ENCODE results near the gene RBMS1. TPM values are rescaled to one million over a fixed set of nuclear protein-coding genes. Genes with fewer than 3 reads are reported as not detected.
A peak's percentile ranks its signal among the peaks of the same experiment; 100 is the strongest.
"Not testable (repeated sequence)": the region's sequence is repeated elsewhere in the genome, so short reads cannot be mapped to it uniquely, and the experiment has no call there.

The RBMS1 gene
- total and polyA plus RNA-seq, 5 experiments from 2014 or later = 80.0 to 125 (median 106) TPM

DNA sequence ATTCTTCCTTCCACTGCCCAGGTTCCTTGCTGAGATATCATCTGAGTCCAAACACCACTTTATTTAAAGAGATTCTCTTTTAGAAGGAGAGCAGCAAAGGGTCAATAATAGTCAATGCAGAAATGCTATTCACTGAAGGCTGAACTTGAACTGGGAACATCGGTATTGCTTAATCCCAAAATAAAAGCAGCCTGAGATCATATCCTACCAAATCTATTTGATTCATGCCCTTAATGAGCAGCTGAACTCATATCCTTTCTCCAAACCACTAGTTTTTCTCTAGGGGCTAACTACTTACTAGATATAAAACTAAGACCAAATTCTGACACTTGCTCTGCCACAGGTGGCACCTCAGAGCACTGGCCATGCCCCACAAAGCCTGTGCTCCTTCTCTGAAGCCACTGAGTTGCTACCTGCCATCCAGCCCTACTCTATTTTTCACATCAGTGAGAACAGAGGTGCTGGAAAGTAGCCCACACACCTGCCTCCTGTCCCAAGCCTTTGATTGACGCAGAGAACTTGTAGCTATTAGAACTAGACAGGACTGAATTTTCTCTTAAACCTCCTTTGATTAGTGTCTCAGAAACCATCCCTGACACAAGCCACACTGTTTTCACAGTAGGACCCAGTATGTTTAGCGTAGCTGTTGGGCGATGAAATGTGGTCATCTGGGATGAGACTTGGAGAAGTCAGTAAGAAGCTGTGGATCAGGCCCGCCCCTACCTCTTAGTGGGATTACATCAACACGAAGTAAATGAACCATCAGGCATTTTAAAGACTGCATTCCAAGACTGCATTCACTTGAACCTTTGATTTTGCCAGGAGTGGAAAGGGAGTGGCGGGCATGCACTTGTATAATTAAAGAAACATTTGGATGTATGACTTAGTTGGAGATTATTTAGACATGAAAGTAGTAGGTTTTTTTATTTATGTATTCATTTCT is 124.3 kb downstream of the RBMS1 start:
- POLR2A ChIA-PET = no interaction called here
- Mint-ChIP-seq H3K4me1 (peaks cover 49 to 94% (median 81%) of the 10 kb centered on the region in 4 donors), H3K9me3 (no peaks in the 10 kb centered on the region), H3K4me3 (peak overlapping the region in 8 of 10 donors; percentile 6 to 56 (median 44)), H3K27me3 (no peaks in the 10 kb centered on the region), H3K27ac (peak overlapping the region in 9 of 10 donors; percentile 5 to 72 (median 59)), H3K36me3 (peaks cover 0 to 27% (median 14%) of the 10 kb centered on the region in 3 donors)
- ATAC-seq = no peak
- no peak for DNase-seq

DNA sequence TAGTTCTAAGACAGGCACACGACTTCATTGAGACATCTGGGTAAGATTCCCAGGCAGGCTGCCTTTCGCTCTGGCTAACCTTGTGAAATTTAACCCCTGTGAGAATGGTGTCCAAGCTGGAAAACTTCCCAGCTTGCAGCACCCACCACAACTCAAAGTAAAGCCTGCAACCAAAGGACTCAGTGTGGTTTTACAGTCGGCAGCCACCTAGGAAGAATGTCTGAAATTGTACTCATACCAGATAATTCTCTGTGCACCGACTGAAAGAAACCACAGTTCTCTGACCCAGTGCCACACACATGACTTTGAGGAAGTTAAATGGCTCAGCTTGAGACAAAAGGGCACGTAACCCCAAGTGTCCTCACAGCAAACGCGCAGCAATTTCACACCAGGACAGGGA is 125.7 kb downstream of the RBMS1 start:
- no peaks in the 10 kb centered on the region for H3K27me3 Mint-ChIP-seq
- ATAC-seq (peak; percentile 57 to 70), DNase-seq (no peak)
- peaks cover 47 to 94% (median 79%) of the 10 kb centered on the region in 4 donors for H3K4me1 Mint-ChIP-seq
- POLR2A ChIA-PET = no interaction called here
- peaks cover 0 to 41% (median 20%) of the 10 kb centered on the region in 3 donors for H3K36me3 Mint-ChIP-seq
- H3K27ac Mint-ChIP-seq = peak overlapping the region in 9 of 10 donors; percentile 5 to 86 (median 48)
- peak overlapping the region; percentile 29 to 84 (median 64) for H3K4me3 Mint-ChIP-seq
- H3K9me3 Mint-ChIP-seq = no peaks in the 10 kb centered on the region

DNA sequence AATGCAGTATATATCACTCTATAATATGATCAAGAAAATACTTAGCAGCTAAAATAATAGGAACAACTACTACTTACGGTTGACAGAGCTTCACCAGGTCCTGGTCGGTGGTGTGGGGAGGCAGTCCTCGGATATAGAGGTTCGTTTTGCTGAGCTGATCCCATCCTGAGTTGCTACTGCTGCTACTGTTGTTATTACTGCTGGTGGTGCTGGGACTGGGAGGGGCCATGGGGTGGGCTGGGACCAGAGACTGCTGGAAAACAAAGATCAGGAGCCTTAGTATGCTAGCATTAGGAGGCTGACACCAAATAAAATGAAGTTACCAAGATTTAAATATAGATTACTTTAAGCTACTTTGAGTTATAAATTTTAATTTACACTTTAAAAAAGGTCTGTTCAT is 126.5 kb downstream of the RBMS1 start:
- peak in 1 of 2 donors; percentile 33 for ATAC-seq
- POLR2A ChIA-PET, H3K27me3 Mint-ChIP-seq, H3K9me3 Mint-ChIP-seq, DNase-seq: not testable (repeated sequence)
- H3K27ac Mint-ChIP-seq = peak overlapping the region in 1 of 10 donors; percentile 8
- H3K4me3 Mint-ChIP-seq = peak overlapping the region in 1 of 10 donors; percentile 15
- H3K4me1 Mint-ChIP-seq = peaks cover 43 to 90% (median 77%) of the 10 kb centered on the region in 4 donors
- H3K36me3 Mint-ChIP-seq = peaks cover 0 to 46% (median 20%) of the 10 kb centered on the region in 3 donors

DNA sequence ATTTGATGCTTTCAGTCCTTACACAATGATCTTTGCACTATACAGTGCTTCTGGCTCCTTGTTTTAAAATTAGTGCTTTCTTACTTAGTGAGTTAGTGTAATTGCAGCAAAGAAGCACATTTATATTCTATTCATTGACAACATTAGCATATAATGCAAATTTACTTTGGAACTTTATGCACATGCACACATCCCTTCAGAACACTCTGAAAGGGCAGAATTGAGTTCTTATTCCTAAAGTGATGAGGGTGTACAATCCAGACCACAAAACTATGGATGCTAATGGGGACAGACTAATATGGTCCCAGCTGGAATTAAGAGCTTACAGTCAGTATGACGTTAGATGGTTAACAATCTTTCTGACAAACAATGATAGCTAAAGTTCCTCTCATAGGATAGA is 127.1 kb downstream of the RBMS1 start:
- no peak overlapping the region for H3K4me3 Mint-ChIP-seq
- H3K27ac Mint-ChIP-seq = no peak overlapping the region
- peaks cover 37 to 87% (median 72%) of the 10 kb centered on the region in 4 donors for H3K4me1 Mint-ChIP-seq
- no peak for DNase-seq
- H3K36me3 Mint-ChIP-seq = peaks cover 0 to 47% (median 20%) of the 10 kb centered on the region in 3 donors
- POLR2A ChIA-PET = no interaction called here
- H3K9me3 Mint-ChIP-seq = no peaks in the 10 kb centered on the region
- no peak for ATAC-seq
- no peaks in the 10 kb centered on the region for H3K27me3 Mint-ChIP-seq

DNA sequence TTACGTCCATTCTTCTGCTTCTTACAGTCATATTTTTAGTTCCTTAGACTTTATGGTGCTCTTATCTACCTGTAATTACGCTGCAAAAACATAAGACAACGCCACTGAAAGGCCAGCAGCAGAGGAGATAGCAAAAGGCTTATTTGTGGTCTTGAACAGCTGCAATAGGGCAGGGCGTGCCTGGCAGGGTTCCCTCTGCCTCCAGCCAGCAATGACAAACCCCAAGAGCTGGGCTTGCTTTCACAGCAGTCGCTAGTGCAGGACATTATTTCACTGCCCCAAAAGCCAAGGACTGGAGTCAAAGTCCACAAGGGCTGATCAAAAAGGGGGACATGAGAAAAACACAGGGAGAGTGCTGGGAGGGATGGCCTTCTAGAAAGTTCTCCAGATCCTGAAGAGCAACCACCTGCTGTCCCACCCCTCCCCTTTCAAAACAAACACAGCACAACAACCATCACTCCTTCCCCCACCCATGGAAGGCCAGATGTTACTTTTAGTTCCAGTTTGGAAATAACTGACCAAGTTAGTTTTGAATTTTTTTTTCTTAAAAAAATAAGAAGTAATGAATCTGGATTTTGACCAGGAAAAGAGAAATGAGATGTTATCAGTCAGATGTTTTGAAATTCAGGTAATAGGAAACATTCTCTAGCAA is 127.8 kb downstream of the RBMS1 start:
- peak overlapping the region in 7 of 10 donors; percentile 2 to 68 (median 20) for H3K27ac Mint-ChIP-seq
- POLR2A ChIA-PET = no interaction called here
- H3K36me3 Mint-ChIP-seq = peaks cover 0 to 51% (median 20%) of the 10 kb centered on the region in 3 donors
- no peaks in the 10 kb centered on the region for H3K9me3 Mint-ChIP-seq
- H3K4me1 Mint-ChIP-seq = peaks cover 37 to 86% (median 69%) of the 10 kb centered on the region in 4 donors
- H3K27me3 Mint-ChIP-seq = no peaks in the 10 kb centered on the region
- no peak overlapping the region for H3K4me3 Mint-ChIP-seq
- no peak for ATAC-seq
- DNase-seq = no peak

DNA sequence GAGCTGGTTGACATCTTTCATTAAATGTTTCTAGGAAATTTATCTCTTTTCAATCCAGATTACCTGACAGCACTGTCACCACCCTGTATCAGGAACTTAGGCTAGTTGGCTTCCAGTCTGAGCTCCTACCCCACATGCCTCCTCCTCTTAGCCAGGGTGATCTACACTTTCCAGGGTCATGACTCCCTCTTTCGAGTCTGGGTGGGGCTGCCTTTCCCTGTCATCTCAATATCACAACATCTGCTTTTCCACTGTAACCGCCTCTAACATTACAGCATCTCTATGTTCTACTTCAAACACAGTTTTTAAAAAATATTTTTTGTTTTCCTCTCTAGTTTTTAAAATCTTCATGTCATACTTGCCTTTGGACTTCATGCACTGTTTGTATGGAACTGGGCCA is 129.2 kb downstream of the RBMS1 start:
- Mint-ChIP-seq H3K27me3 (no peaks in the 10 kb centered on the region), H3K4me1 (peaks cover 34 to 83% (median 65%) of the 10 kb centered on the region in 4 donors), H3K36me3 (peaks cover 0 to 55% (median 20%) of the 10 kb centered on the region in 3 donors), H3K9me3 (no peaks in the 10 kb centered on the region), H3K4me3 (no peak overlapping the region), H3K27ac (peak overlapping the region in 9 of 10 donors; percentile 1 to 70 (median 26))
- ATAC-seq = no peak
- DNase-seq = no peak
- POLR2A ChIA-PET = interaction anchor here (0.7 kb wide), 1 partner anchor 16 kb away, joined by 5 read pairs; no protein-coding TSS in a partner anchor

DNA sequence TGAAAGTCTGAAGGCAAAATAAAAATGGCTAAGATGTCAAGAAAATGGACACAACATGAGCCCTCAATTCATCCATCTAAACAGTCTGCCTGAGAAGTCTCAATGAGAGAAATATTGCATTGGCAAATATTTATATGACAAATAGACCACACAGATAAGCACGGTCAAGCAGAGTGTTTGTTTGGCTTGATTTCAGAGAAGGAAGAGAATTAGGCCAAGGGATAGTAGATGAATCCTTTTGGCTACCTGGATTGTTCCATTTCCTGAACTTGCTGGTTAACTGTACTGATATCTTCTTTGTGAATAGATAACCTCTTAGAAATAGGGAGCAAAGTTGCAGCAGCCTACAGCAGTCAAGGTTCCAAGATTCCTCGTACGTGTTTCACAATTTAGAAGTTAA is 129.6 kb downstream of the RBMS1 start:
- ATAC-seq (no peak), DNase-seq (no peak)
- Mint-ChIP-seq H3K9me3 (no peaks in the 10 kb centered on the region), H3K4me1 (peaks cover 30 to 81% (median 61%) of the 10 kb centered on the region in 4 donors), H3K36me3 (peaks cover 0 to 55% (median 20%) of the 10 kb centered on the region in 3 donors), H3K4me3 (no peak overlapping the region), H3K27ac (peak overlapping the region in 6 of 10 donors; percentile 15 to 74 (median 60)), H3K27me3 (no peaks in the 10 kb centered on the region)
- POLR2A ChIA-PET = interaction anchor here (0.7 kb wide), 1 partner anchor 17 kb away, joined by 5 read pairs; no protein-coding TSS in a partner anchor

- no peaks in the 10 kb centered on the region for H3K27me3 Mint-ChIP-seq
- no peaks in the 10 kb centered on the region for H3K9me3 Mint-ChIP-seq
- H3K36me3 Mint-ChIP-seq = peaks cover 0 to 60% (median 23%) of the 10 kb centered on the region in 3 donors
- H3K27ac Mint-ChIP-seq = peak overlapping the region in 6 of 10 donors; percentile 68 to 81 (median 72)
- DNase-seq = no peak
- POLR2A ChIA-PET = no interaction called here
- H3K4me3 Mint-ChIP-seq = no peak overlapping the region
- no peak for ATAC-seq
- peaks cover 28 to 78% (median 54%) of the 10 kb centered on the region in 4 donors for H3K4me1 Mint-ChIP-seq
Measured at GRCh38 chr2:160363055-160363454, 130.6 kb downstream of the RBMS1 start.

- no peak overlapping the region for H3K4me3 Mint-ChIP-seq
- POLR2A ChIA-PET = no interaction called here
- ATAC-seq (no peak), DNase-seq (no peak)
- H3K4me1 Mint-ChIP-seq = peaks cover 24 to 77% (median 55%) of the 10 kb centered on the region in 4 donors
- peaks cover 0 to 65% (median 27%) of the 10 kb centered on the region in 3 donors for H3K36me3 Mint-ChIP-seq
- no peaks in the 10 kb centered on the region for H3K9me3 Mint-ChIP-seq
- peak overlapping the region in 1 of 10 donors; percentile 37 for H3K27ac Mint-ChIP-seq
- H3K27me3 Mint-ChIP-seq = no peaks in the 10 kb centered on the region
Measured at GRCh38 chr2:160362541-160362940, 131.1 kb downstream of the RBMS1 start.

DNA sequence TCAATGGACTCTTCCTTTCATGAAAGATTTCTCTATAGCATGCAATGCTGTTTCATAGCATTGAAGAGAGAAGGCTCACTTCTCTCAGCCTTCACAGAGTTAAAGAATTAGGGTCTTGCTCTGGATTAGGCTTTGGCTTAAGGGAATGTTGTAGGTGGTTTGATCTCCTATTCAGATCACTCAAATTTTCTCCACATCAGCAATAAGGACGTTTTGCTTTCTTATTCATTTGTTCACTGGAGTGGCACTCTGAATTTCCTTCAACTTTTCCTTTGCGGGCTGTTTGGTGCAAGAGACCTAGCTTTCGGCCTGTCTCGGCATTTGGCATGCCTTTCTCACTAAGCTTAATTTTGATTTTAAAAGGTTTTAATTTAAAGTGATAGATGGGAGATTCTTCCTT is 131.6 kb downstream of the RBMS1 start:
- H3K9me3 Mint-ChIP-seq = peaks cover 0 to under 1% (median 0%) of the 10 kb centered on the region in 9 donors
- peak overlapping the region in 2 of 10 donors; percentile 37 to 46 for H3K27ac Mint-ChIP-seq
- peaks cover 2 to 69% (median 32%) of the 10 kb centered on the region in 3 donors for H3K36me3 Mint-ChIP-seq
- H3K27me3 Mint-ChIP-seq = no peaks in the 10 kb centered on the region
- peaks cover 24 to 74% (median 56%) of the 10 kb centered on the region in 4 donors for H3K4me1 Mint-ChIP-seq
- DNase-seq (no peak), ATAC-seq (no peak)
- no peak overlapping the region for H3K4me3 Mint-ChIP-seq
- POLR2A ChIA-PET = no interaction called here

- Mint-ChIP-seq H3K36me3 (peaks cover 12 to 66% (median 37%) of the 10 kb centered on the region in 3 donors), H3K27me3 (no peaks in the 10 kb centered on the region), H3K9me3 (peaks cover 0 to 10% (median 0%) of the 10 kb centered on the region in 9 donors), H3K4me1 (peaks cover 31 to 75% (median 62%) of the 10 kb centered on the region in 4 donors), H3K27ac (peak overlapping the region in 9 of 10 donors; percentile 15 to 73 (median 62)), H3K4me3 (no peak overlapping the region)
- no peak for DNase-seq
- no peak for ATAC-seq
- POLR2A ChIA-PET = interaction anchor here (0.6 to 1.2 kb wide), 3 partner anchors 46 to 50 kb away, joined by 3 to 7 read pairs (median 3); no protein-coding TSS in a partner anchor
Measured at GRCh38 chr2:160360089-160360757, 133.4 kb downstream of the RBMS1 start.

DNA sequence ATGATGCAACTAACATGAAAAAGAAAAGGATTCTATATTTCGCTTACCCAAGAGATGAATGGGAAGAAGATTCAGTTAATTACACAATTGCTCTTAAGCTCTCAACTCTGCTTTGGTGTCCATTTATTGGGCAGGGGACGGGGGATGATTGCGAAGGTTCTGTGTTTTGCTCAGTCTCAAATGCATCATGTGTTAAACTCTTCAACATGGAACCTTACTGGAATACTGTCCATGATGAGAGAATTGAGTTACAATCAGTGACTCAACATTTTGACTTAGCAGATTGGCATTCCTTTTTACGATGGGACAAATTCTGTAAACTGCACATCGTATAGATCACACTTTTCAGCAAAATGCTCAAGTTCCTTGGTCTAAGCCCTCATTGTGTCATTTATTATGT is 135.6 kb downstream of the RBMS1 start:
- POLR2A ChIA-PET = no interaction called here
- Mint-ChIP-seq H3K4me1 (peaks cover 23 to 73% (median 64%) of the 10 kb centered on the region in 4 donors), H3K9me3 (peaks cover 0 to 10% (median 0%) of the 10 kb centered on the region in 9 donors), H3K4me3 (no peak overlapping the region), H3K27me3 (no peaks in the 10 kb centered on the region), H3K27ac (peak overlapping the region in 2 of 10 donors; percentile 51 to 53), H3K36me3 (peaks cover 12 to 48% (median 23%) of the 10 kb centered on the region in 3 donors)
- no peak for DNase-seq
- no peak for ATAC-seq
